Esophagus (tissue), 2 donors: ENCODE measurements around the gene POMT2. TPM values are rescaled to one million over a fixed set of nuclear protein-coding genes. Genes with fewer than 3 reads are reported as not detected.

Experiments used
- H3K27ac ChIP-seq, 2 donors: one replicate each; pipeline ENCODE4 v1.5.1; 2013; ENCODE audit warnings: low read depth in 2 of 2, mild to moderate bottlenecking in 2 of 2, inconsistent platforms in 1 of 2, low read length in 1 of 2, moderate library complexity in 1 of 2
- H3K27me3 ChIP-seq, 2 donors: one replicate each; pipeline ENCODE4 v1.6.1; 2013; ENCODE audit warnings: low read length in 2 of 2, control low read depth in 1 of 2, mild to moderate bottlenecking in 1 of 2; ENCODE audit not compliant: insufficient read depth in 2 of 2, control insufficient read depth in 1 of 2
- H3K36me3 ChIP-seq, 2 donors: one replicate each; pipeline ENCODE4 v1.6.1; 2013; ENCODE audit warnings: low read length in 1 of 2; ENCODE audit not compliant: control insufficient read depth in 2 of 2, insufficient read depth in 2 of 2
- H3K4me1 ChIP-seq, 2 donors: one replicate each; pipeline ENCODE4 v1.6.1; 2013; ENCODE audit warnings: low read length in 1 of 2; ENCODE audit not compliant: control insufficient read depth in 2 of 2, insufficient read depth in 2 of 2
- H3K4me3 ChIP-seq, 2 donors: one replicate each; pipeline ENCODE4 v1.5.1; 2013; ENCODE audit warnings: low read length in 2 of 2, mild to moderate bottlenecking in 2 of 2, low read depth in 1 of 2, moderate library complexity in 1 of 2
- H3K9me3 ChIP-seq, 2 donors: one replicate each; pipeline ENCODE4 v1.6.1; 2013; ENCODE audit warnings: mild to moderate bottlenecking in 2 of 2, low read depth in 1 of 2, low read length in 1 of 2, moderate library complexity in 1 of 2; ENCODE audit not compliant: control insufficient read depth in 2 of 2, insufficient read depth in 1 of 2
- WGBS, 2 donors: extraction: QIAGEN DNeasy Blood & Tissue Kit; methylation state at CpG; one replicate each; pipeline ENCODE4 v1.1.7; 2013; 5-methylcytosine and 5-hydroxymethylcytosine counted together
- polyA plus RNA-seq, 2 donors: library from polyadenylated mRNA; stranded (reverse); fragments of 200-250 nt; gene quantifications; one replicate each; pipeline ENCODE4 v1.2.3, GENCODE V29; 2013
- donor health status: healthy with polysubstance abuse.
- donor health status: Bipolar disorder and iron deficiency.

POMT2 gene
- polyA plus RNA-seq, 2 donors = 5.8 to 11.5 TPM

GRCh38 chr14:77225892-77226557 is 94.7 kb downstream of the POMT2 start:
- Histone ChIP-seq H3K36me3 (no peaks in the 10 kb centered on the region), H3K4me3 (no peak overlapping the region), H3K4me1 (no peaks in the 10 kb centered on the region), H3K9me3 (no peaks in the 10 kb centered on the region), H3K27ac (no peak overlapping the region), H3K27me3 (no peaks in the 10 kb centered on the region)
- 81 to 84% methylated on average over 14 of the region's 14 CpGs for WGBS, 2 donors

- no peaks in the 10 kb centered on the region for H3K36me3 ChIP-seq
- WGBS, 2 donors = 74 to 79% methylated on average over 12 of the region's 12 CpGs
- no peaks in the 10 kb centered on the region for H3K4me1 ChIP-seq
- H3K4me3 ChIP-seq = no peak overlapping the region
- no peak overlapping the region for H3K27ac ChIP-seq
- H3K9me3 ChIP-seq = no peaks in the 10 kb centered on the region
- H3K27me3 ChIP-seq = no peaks in the 10 kb centered on the region
These were observed 95.4 kb downstream of the POMT2 start for GRCh38 chr14:77225254-77225653.

Other genes with a start within 250 kb of the POMT2 start
- gene CIPC, start 222.6 kb downstream of the POMT2 start, polyA plus RNA-seq = 10 to 100 TPM in 1 of 2 donors, 1 to 10 TPM in 1; 9.3 to 12.0 TPM
- gene ZDHHC22, start 179.1 kb downstream of the POMT2 start, polyA plus RNA-seq = not detected
- gene TMEM63C, start 139.1 kb downstream of the POMT2 start, polyA plus RNA-seq = 10 to 100 TPM in 1 of 2 donors, 1 to 10 TPM in 1; 3.7 to 11.1 TPM
- gene NGB, start 49.7 kb downstream of the POMT2 start, polyA plus RNA-seq = under 1 TPM in 1 of 2 donors, not detected in 1; 0.04 TPM
- 10 to 100 TPM; 22.2 to 34.2 TPM for gene GSTZ1, start 153 bp upstream of the POMT2 start, polyA plus RNA-seq
- 1 to 10 TPM; 1.5 to 2.0 TPM for gene TMED8, start 56.2 kb upstream of the POMT2 start, polyA plus RNA-seq
- under 1 TPM; 0.34 to 0.41 TPM for gene SAMD15, start 56.5 kb upstream of the POMT2 start, polyA plus RNA-seq
- gene NOXRED1, start 102.6 kb upstream of the POMT2 start, polyA plus RNA-seq = under 1 TPM; 0.09 to 0.22 TPM
- 1 to 10 TPM; 7.5 to 10.0 TPM for gene VIPAS39, start 136.7 kb upstream of the POMT2 start, polyA plus RNA-seq
- gene AHSA1, start 137.2 kb upstream of the POMT2 start, polyA plus RNA-seq = 10 to 100 TPM; 75.4 to 97.4 TPM
- gene ISM2, start 177.9 kb upstream of the POMT2 start, polyA plus RNA-seq = under 1 TPM; 0.12 to 0.16 TPM